NB4 (cell line): Measurements from ENCODE around the gene RNF19B.

Source experiments
- CTCF ChIP-seq: IDR thresholded peaks from one replicate; pipeline ENCODE4 v1.5.1; 2012; ENCODE audit warnings: low read depth, low read length
- MAX ChIP-seq: IDR thresholded peaks from 2 replicates; pipeline ENCODE4 v1.6.1; 2011; ENCODE audit warnings: low read depth, low read length
- MYC ChIP-seq: IDR thresholded peaks from 2 replicates; pipeline ENCODE4 v1.6.1; 2011; ENCODE audit warnings: low read depth, low read length
- POLR2A ChIP-seq: IDR thresholded peaks from 2 replicates; pipeline ENCODE4 v1.6.1; 2011; ENCODE audit warnings: mild to moderate bottlenecking; ENCODE audit not compliant: insufficient read length; ENCODE audit errors: extremely low read depth

- TF ChIP-seq CTCF: no peak
- no peak for TF ChIP-seq POLR2A
- TF ChIP-seq MAX: no peak
- no peak for TF ChIP-seq MYC
These were observed 77.0 kb downstream of the RNF19B start for GRCh38 chr1:32887623-32888022.
